Endothelial cell of umbilical vein (primary cell): ENCODE measurements around the gene SLC4A1AP. TPM values are rescaled to one million over a fixed set of nuclear protein-coding genes. Genes with fewer than 3 reads are reported as not detected.

ENCODE experiments used
- BruUV-seq: library from RNA; stranded (reverse); fragments of 400-500 nt; replicated peaks from 2 replicates; lab custom pipeline; 2021; lab: Mats Ljungman, UMichigan
- CTCF ChIA-PET: fragments of 300-600, 350-600 bp; sonication (Branson Sonifier 250); formaldehyde crosslinking; loops from one replicate; lab custom pipeline; 2021; ENCODE audit warnings: antibody characterized with exemption, inconsistent platforms; lab: Charles Lee
- POLR2A ChIA-PET: fragments of 300-600, 350-600 bp; sonication (Branson Sonifier 250); formaldehyde crosslinking; loops from one replicate; lab custom pipeline; 2021; ENCODE audit warnings: antibody characterized with exemption, inconsistent platforms; lab: Charles Lee
- DNase-seq: peaks from one replicate; pipeline ENCODE4 v3.0.0-alpha.2; 2011; ENCODE audit warnings: low read depth, low spot score
- FAIRE-seq: peaks from 2 replicates; lab custom pipeline; 2011; peaks lifted over from hg19 to GRCh38; lab: Jason Lieb, UNC
- H2AFZ ChIP-seq: 2 replicates; pipeline ENCODE4 v1.6.0; 2012; ENCODE audit warnings: low read depth, low read length, control low read depth, inconsistent platforms
- H3K27ac ChIP-seq: 2 replicates; pipeline ENCODE4 v1.5.1; 2011; ENCODE audit warnings: low read depth, mild to moderate bottlenecking, control low read depth, low read length, moderate library complexity; ENCODE audit not compliant: insufficient read depth
- H3K27me3 ChIP-seq, 2 experiments: 2 replicates each; pipeline versions ENCODE4 v1.6.0 to v1.6.1; 2011; ENCODE audit warnings: low read length in 2 of 2, mixed read lengths in 1 of 2; ENCODE audit not compliant: control insufficient read depth in 2 of 2, insufficient read depth in 2 of 2
- H3K36me3 ChIP-seq, 2 experiments: 2 replicates in 1 of 2; 3 replicates in 1 of 2; pipeline ENCODE4 v1.5.1; 2011; ENCODE audit warnings: low read length in 2 of 2, mild to moderate bottlenecking in 1 of 2, moderate library complexity in 1 of 2; ENCODE audit not compliant: control insufficient read depth in 2 of 2, insufficient read depth in 2 of 2; ENCODE audit errors: extremely low read depth in 1 of 2
- H3K4me1 ChIP-seq: 3 replicates; pipeline ENCODE4 v1.5.1; 2011; ENCODE audit warnings: mild to moderate bottlenecking, low read length; ENCODE audit not compliant: control insufficient read depth, insufficient read depth; ENCODE audit errors: extremely low read depth
- H3K4me2 ChIP-seq: 2 replicates; pipeline ENCODE4 v1.6.1; 2011; ENCODE audit warnings: low read length, control low read depth, mixed read lengths; ENCODE audit not compliant: insufficient read depth
- H3K4me3 ChIP-seq, 3 experiments: fragments of 200-600 bp in 1 of 3; sonication (generic), shearing (Covaris generic) in 1 of 3; replicated peaks in 1 of 3; 2 replicates each; pipeline ENCODE4 v1.5.1; 2011 to 2016; ENCODE audit warnings: control low read depth in 3 of 3, low read length in 3 of 3, mild to moderate bottlenecking in 2 of 3, inconsistent platforms in 1 of 3, low read depth in 1 of 3, moderate library complexity in 1 of 3; ENCODE audit not compliant: insufficient read depth in 1 of 3
- H3K79me2 ChIP-seq: 2 replicates; pipeline ENCODE4 v1.6.0; 2012; ENCODE audit warnings: low read length, inconsistent platforms; ENCODE audit not compliant: control insufficient read depth, insufficient read depth
- H3K9ac ChIP-seq: replicated peaks from 2 replicates; pipeline ENCODE3; 2011; ENCODE audit warnings: low read length, control low read depth; ENCODE audit not compliant: insufficient read depth; ENCODE audit errors: extremely low read depth
- H3K9me1 ChIP-seq: replicated peaks from 3 replicates; pipeline ENCODE4 v1.6.0; 2011; ENCODE audit warnings: mild to moderate bottlenecking, low read length; ENCODE audit not compliant: control insufficient read depth, insufficient read depth; ENCODE audit errors: extremely low read depth
- H3K9me3 ChIP-seq: replicated peaks from 2 replicates; pipeline ENCODE4 v1.5.1; 2012; ENCODE audit warnings: low read length, inconsistent platforms; ENCODE audit not compliant: control insufficient read depth, insufficient read depth
- H4K20me1 ChIP-seq: replicated peaks from 2 replicates; pipeline ENCODE3; 2011; ENCODE audit warnings: mild to moderate bottlenecking, low read length; ENCODE audit not compliant: control insufficient read depth, insufficient read depth; ENCODE audit errors: extremely low read depth
- EZH2 ChIP-seq: IDR thresholded peaks from 2 replicates; pipeline ENCODE4 v1.6.1; 2012; ENCODE audit warnings: borderline replicate concordance, low read depth, mild to moderate bottlenecking, moderate library complexity, low read length, inconsistent platforms; ENCODE audit not compliant: severe bottlenecking
- FOS ChIP-seq: IDR thresholded peaks from 2 replicates; pipeline ENCODE4 v1.6.1; 2011; ENCODE audit warnings: mild to moderate bottlenecking, low read length, moderate library complexity, borderline replicate concordance; ENCODE audit not compliant: insufficient read depth
- GATA2 ChIP-seq: IDR thresholded peaks from 2 replicates; pipeline ENCODE4 v1.7.0; 2011; ENCODE audit warnings: low read depth, mild to moderate bottlenecking, moderate library complexity, mixed read lengths, low read length; ENCODE audit not compliant: insufficient read length, insufficient read depth
- JUN ChIP-seq: IDR thresholded peaks from 2 replicates; pipeline ENCODE4 v1.6.1; 2011; ENCODE audit warnings: borderline replicate concordance, low read depth; ENCODE audit not compliant: insufficient read length, insufficient read depth
- MYC ChIP-seq: IDR thresholded peaks from one replicate; pipeline ENCODE4 v1.6.1; 2011; ENCODE audit warnings: mild to moderate bottlenecking, low read depth, low read length
- POLR2A ChIP-seq: IDR thresholded peaks from 2 replicates; pipeline ENCODE4 v1.6.1; 2012; ENCODE audit warnings: low read depth, mild to moderate bottlenecking, control low read depth, low read length
- POLR2AphosphoS5 ChIP-seq: IDR thresholded peaks from 2 replicates; pipeline ENCODE4 v1.6.1; 2012; ENCODE audit warnings: low read depth, mild to moderate bottlenecking, control low read depth, low read length, moderate library complexity; ENCODE audit not compliant: insufficient read depth
- dilution Hi-C: fragments of 300-500 bp; cut with MboI; formaldehyde crosslinking; loops from one replicate; pipeline ENCODE4 v1.15.0; 2019; ENCODE audit warnings: low sequenced_read_pairs; ENCODE audit not compliant: extremely low pct_ligation_motif_present
- intact Hi-C: fragments of 100-400 bp; cut with micrococcal nuclease; formaldehyde crosslinking; loops from one replicate; pipeline ENCODE4 v1.10.0; 2022
- polyA plus RNA-seq, 4 experiments: library from polyadenylated mRNA; depleted of rRNA in 3 of 4; stranded (reverse) in 3 of 4; unstranded in 1 of 4; fragments of >200 nt; gene quantifications; 2 replicates each; pipeline versions ENCODE4 v1.2.1 to v1.2.3, GENCODE V29; 2011 to 2012; ENCODE audit warnings: missing spikeins in 1 of 4
- total RNA-seq: library from RNA; stranded (reverse); gene quantifications from 2 replicates; pipeline ENCODE4 v1.2.3, GENCODE V29; 2021
- TF ChIP-seq, protein P1 (sequence below): IDR thresholded peaks from 2 replicates; pipeline ENCODE4 v1.6.1; 2011; ENCODE audit not compliant: insufficient read depth, insufficient read length
- TF ChIP-seq, protein P2 (sequence below), 2 donors: IDR thresholded peaks; 1 replicate in 1 of 2; 2 replicates in 1 of 2; pipeline ENCODE4 v1.5.1; 2011; ENCODE audit warnings: low read length in 2 of 2, mild to moderate bottlenecking in 2 of 2, moderate library complexity in 2 of 2, control low read depth in 1 of 2, inconsistent platforms in 1 of 2, low read depth in 1 of 2; ENCODE audit not compliant: insufficient read depth in 1 of 2; ENCODE audit errors: extremely low read depth in 1 of 2

The SLC4A1AP gene
- total and polyA plus RNA-seq, 2 donors (not counting 3 experiments of a cell fraction or from before 2014, with no cell fraction given): 9.5 to 28.4 TPM

DNA sequence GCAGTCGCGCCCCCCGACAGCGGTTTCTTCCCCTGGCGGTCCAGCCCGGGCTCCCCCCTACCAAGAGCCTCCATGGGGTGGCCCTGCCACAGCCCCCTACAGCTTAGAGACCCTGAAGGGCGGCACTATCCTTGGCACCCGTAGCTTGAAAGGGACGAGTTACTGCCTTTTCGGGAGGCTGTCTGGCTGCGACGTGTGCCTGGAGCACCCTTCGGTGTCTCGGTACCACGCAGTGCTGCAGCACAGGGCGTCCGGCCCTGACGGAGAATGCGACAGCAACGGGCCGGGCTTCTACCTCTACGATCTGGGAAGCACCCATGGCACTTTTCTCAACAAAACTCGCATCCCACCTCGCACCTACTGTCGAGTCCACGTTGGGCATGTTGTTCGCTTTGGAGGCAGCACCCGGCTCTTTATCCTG, 475 bp downstream of the SLC4A1AP start:
- Histone ChIP-seq H3K4me1 (peaks cover 37% of the 10 kb centered on the region), H3K4me3 (peak overlapping the region; percentile 71 to 98 (median 84)), H4K20me1 (no peaks in the 10 kb centered on the region), H2AFZ (peak overlapping the region; percentile 78), H3K4me2 (peak overlapping the region; percentile 84), H3K27ac (peak overlapping the region; percentile 73), H3K27me3 (no peaks in the 10 kb centered on the region), H3K36me3 (peaks cover 7 to 11% of the 10 kb centered on the region in 2 experiments), H3K9me3 (no peaks in the 10 kb centered on the region), H3K9ac (peak overlapping the region; percentile 94), H3K79me2 (peaks cover 27% of the 10 kb centered on the region), H3K9me1 (no peaks in the 10 kb centered on the region)
- FAIRE-seq: no peak
- DNase-seq: no peak
- intact Hi-C loops (no loop called here), dilution Hi-C loops (no loop called here)
- TF ChIP-seq FOS (no peak), POLR2AphosphoS5 (no peak), GATA2 (no peak), EZH2 (no peak), MYC (no peak), JUN (no peak), POLR2A (no peak)
- TF ChIP-seq, protein P1, sequence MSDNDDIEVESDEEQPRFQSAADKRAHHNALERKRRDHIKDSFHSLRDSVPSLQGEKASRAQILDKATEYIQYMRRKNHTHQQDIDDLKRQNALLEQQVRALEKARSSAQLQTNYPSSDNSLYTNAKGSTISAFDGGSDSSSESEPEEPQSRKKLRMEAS: no peak
- TF ChIP-seq, protein P2, sequence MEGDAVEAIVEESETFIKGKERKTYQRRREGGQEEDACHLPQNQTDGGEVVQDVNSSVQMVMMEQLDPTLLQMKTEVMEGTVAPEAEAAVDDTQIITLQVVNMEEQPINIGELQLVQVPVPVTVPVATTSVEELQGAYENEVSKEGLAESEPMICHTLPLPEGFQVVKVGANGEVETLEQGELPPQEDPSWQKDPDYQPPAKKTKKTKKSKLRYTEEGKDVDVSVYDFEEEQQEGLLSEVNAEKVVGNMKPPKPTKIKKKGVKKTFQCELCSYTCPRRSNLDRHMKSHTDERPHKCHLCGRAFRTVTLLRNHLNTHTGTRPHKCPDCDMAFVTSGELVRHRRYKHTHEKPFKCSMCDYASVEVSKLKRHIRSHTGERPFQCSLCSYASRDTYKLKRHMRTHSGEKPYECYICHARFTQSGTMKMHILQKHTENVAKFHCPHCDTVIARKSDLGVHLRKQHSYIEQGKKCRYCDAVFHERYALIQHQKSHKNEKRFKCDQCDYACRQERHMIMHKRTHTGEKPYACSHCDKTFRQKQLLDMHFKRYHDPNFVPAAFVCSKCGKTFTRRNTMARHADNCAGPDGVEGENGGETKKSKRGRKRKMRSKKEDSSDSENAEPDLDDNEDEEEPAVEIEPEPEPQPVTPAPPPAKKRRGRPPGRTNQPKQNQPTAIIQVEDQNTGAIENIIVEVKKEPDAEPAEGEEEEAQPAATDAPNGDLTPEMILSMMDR (IDR thresholded peaks at IDR 0.05; ENCODE audit: extremely low read depth in 1 of 2, insufficient read depth in 1 of 2, low read depth in 1 of 2, low read length in 2 of 2): no peak
- CTCF ChIA-PET: interaction anchor here (1.3 to 7.3 kb wide), 3 partner anchors 14 to 256 kb away, joined by 3 to 74 read pairs (median 3); no protein-coding TSS in a partner anchor
- TSS peak; percentile 71 for BruUV-seq
- POLR2A ChIA-PET: interaction anchor here (1.2 kb wide), 1 partner anchor 19 kb away, joined by 6 read pairs; no protein-coding TSS in a partner anchor
